NCI-H1105 treated with DMSO at 0.1 percent for 48 hours (cell line): ENCODE data around the gene OR4C13.
"Not testable (repeated sequence)": the region's sequence is repeated elsewhere in the genome, so short reads cannot be mapped to it uniquely, and the experiment has no call there.

ENCODE experiments used
- DNase-seq: peaks from one replicate; lab custom pipeline; 2025; lab: John Stamatoyannopoulos, UW

Gene OR4C13

GRCh38 chr11:49952091-49952490 lies at the start of gene OR4C13:
TSS of gene OR4C13 (plus strand) at chr11:49952391. CDS start at chr11:49952423, 32 bp downstream.
- DNase-seq, result no peak

- DNase-seq, result not testable (repeated sequence)
Observed at GRCh38 chr11:49911516-49911915, 40.7 kb upstream of the OR4C13 start.

GRCh38 chr11:49948701-49949100 lies 3.5 kb upstream of the OR4C13 start:
- not testable (repeated sequence) for DNase-seq

GRCh38 chr11:49973439-49973838 lies 21.2 kb downstream of the OR4C13 start:
- not testable (repeated sequence) for DNase-seq

- not testable (repeated sequence) for DNase-seq
Observed at GRCh38 chr11:49982435-49982834, 30.2 kb downstream of the OR4C13 start, which contains the start of gene OR4C12. TSS of gene OR4C12 (minus strand) at chr11:49982535. CDS start at chr11:49982501, 34 bp downstream.

GRCh38 chr11:49995565-49995964 lies 43.4 kb downstream of the OR4C13 start:
- DNase-seq, result peak; percentile 77
